H9 (cell line): ENCODE measurements around the gene GPR87. TPM values are rescaled to one million over a fixed set of nuclear protein-coding genes. Genes with fewer than 3 reads are reported as not detected.

Source experiments
- DNase-seq: peaks from one replicate; pipeline ENCODE4 v3.0.0-alpha.2; 2017
- H2AFZ ChIP-seq: one replicate; pipeline ENCODE4 v1.6.1; 2013; ENCODE audit warnings: mild to moderate bottlenecking, low read length, control low read depth, moderate library complexity
- H2AK5ac ChIP-seq: 2 replicates; pipeline ENCODE4 v1.6.1; 2013; ENCODE audit warnings: low read length, control low read depth, mixed read lengths; ENCODE audit not compliant: insufficient read length
- H2BK120ac ChIP-seq: one replicate; pipeline ENCODE4 v1.6.1; 2013; ENCODE audit warnings: low read depth, mild to moderate bottlenecking, low read length, control low read depth, inconsistent platforms; ENCODE audit not compliant: poor library complexity, severe bottlenecking
- H2BK12ac ChIP-seq: 2 replicates; pipeline ENCODE4 v1.6.1; 2013; ENCODE audit warnings: low read length, control low read depth, mixed read lengths, low read depth; ENCODE audit not compliant: insufficient read length
- H2BK15ac ChIP-seq: 2 replicates; pipeline ENCODE4 v1.6.1; 2013; ENCODE audit warnings: low read depth, low read length, control low read depth
- H2BK20ac ChIP-seq: one replicate; pipeline ENCODE4 v1.6.1; 2013; ENCODE audit warnings: low read depth, mild to moderate bottlenecking, low read length, control low read depth, inconsistent platforms; ENCODE audit not compliant: poor library complexity, severe bottlenecking
- H2BK5ac ChIP-seq: 2 replicates; pipeline ENCODE4 v1.6.1; 2013; ENCODE audit warnings: low read length, control low read depth, mixed read lengths; ENCODE audit not compliant: insufficient read length
- H3K14ac ChIP-seq: 2 replicates; pipeline ENCODE4 v1.6.1; 2013; ENCODE audit warnings: low read length, control low read depth; ENCODE audit not compliant: insufficient read depth
- H3K18ac ChIP-seq: 2 replicates; pipeline ENCODE4 v1.6.1; 2013; ENCODE audit warnings: low read depth, mild to moderate bottlenecking, mixed read lengths, low read length, control low read depth; ENCODE audit not compliant: insufficient read length
- H3K23ac ChIP-seq: 2 replicates; pipeline ENCODE4 v1.6.1; 2013; ENCODE audit warnings: low read length, control low read depth, mixed read lengths, low read depth; ENCODE audit not compliant: insufficient read length
- H3K23me2 ChIP-seq: 2 replicates; pipeline ENCODE4 v1.6.1; 2013; ENCODE audit warnings: low read depth, mild to moderate bottlenecking, mixed read lengths, low read length, control low read depth; ENCODE audit not compliant: insufficient read length, poor library complexity, severe bottlenecking
- H3K27ac ChIP-seq: 2 replicates; pipeline ENCODE4 v1.5.1; 2013; ENCODE audit warnings: low read length, control low read depth, mixed read lengths, low read depth; ENCODE audit not compliant: insufficient read length
- H3K27me3 ChIP-seq: 2 replicates; pipeline ENCODE4 v1.6.1; 2013; ENCODE audit warnings: low read length, control low read depth, inconsistent platforms; ENCODE audit not compliant: insufficient read depth
- H3K4ac ChIP-seq: 2 replicates; pipeline ENCODE4 v1.6.1; 2013; ENCODE audit warnings: low read depth, mild to moderate bottlenecking, control low read depth, inconsistent platforms, low read length, moderate library complexity
- H3K4me1 ChIP-seq: 2 replicates; pipeline ENCODE4 v1.6.1; 2013; ENCODE audit warnings: low read length, control low read depth, inconsistent platforms; ENCODE audit not compliant: insufficient read depth
- H3K4me2 ChIP-seq: 2 replicates; pipeline ENCODE4 v1.6.1; 2013; ENCODE audit warnings: low read length, control low read depth, mixed read lengths; ENCODE audit not compliant: insufficient read length, insufficient read depth
- H3K56ac ChIP-seq: 2 replicates; pipeline ENCODE4 v1.6.1; 2013; ENCODE audit warnings: low read depth, mild to moderate bottlenecking, mixed read lengths, low read length, control low read depth; ENCODE audit not compliant: insufficient read length
- H3K79me1 ChIP-seq: 2 replicates; pipeline ENCODE4 v1.6.1; 2013; ENCODE audit warnings: low read depth, mild to moderate bottlenecking, moderate library complexity, low read length, control low read depth, inconsistent platforms; ENCODE audit not compliant: insufficient read depth, poor library complexity, severe bottlenecking
- H3K79me2 ChIP-seq: 2 replicates; pipeline ENCODE4 v1.6.1; 2013; ENCODE audit warnings: low read length, control low read depth, inconsistent platforms; ENCODE audit not compliant: insufficient read depth
- H3K9ac ChIP-seq: 2 replicates; pipeline ENCODE4 v1.6.1; 2013; ENCODE audit warnings: low read length, control low read depth, mixed read lengths; ENCODE audit not compliant: insufficient read length; ENCODE audit errors: extremely low read depth
- H3K9me3 ChIP-seq: one replicate; pipeline ENCODE4 v1.6.1; 2013; ENCODE audit warnings: low read depth, low read length, inconsistent platforms; ENCODE audit not compliant: control insufficient read depth
- H3T11ph ChIP-seq: one replicate; pipeline ENCODE4 v1.6.1; 2013; ENCODE audit warnings: mild to moderate bottlenecking, low read length, control low read depth, inconsistent platforms
- H4K20me1 ChIP-seq: one replicate; pipeline ENCODE4 v1.6.1; 2013; ENCODE audit not compliant: control insufficient read depth, insufficient read length, insufficient read depth
- H4K5ac ChIP-seq: 2 replicates; pipeline ENCODE4 v1.6.1; 2013; ENCODE audit warnings: low read depth, mild to moderate bottlenecking, mixed read lengths, low read length, control low read depth; ENCODE audit not compliant: insufficient read length
- H4K8ac ChIP-seq: replicated peaks from 2 replicates; pipeline ENCODE4 v1.6.1; 2013; ENCODE audit warnings: low read length, control low read depth, mixed read lengths, low read depth; ENCODE audit not compliant: insufficient read length
- H4K91ac ChIP-seq: 2 replicates; pipeline ENCODE4 v1.6.1; 2013; ENCODE audit warnings: low read depth, mild to moderate bottlenecking, moderate library complexity, mixed read lengths, low read length, control low read depth; ENCODE audit not compliant: insufficient read length
- H3K27ac Mint-ChIP-seq, 3 experiments: 2 replicates in 2 of 3; 3 replicates in 1 of 3; pipeline ENCODE4 v1.8.0; 2020 to 2021; ENCODE audit warnings: mixed read lengths in 3 of 3, mild to moderate bottlenecking in 1 of 3, moderate library complexity in 1 of 3
- H3K27me3 Mint-ChIP-seq: 2 replicates; pipeline ENCODE4 v1.8.0; 2021; ENCODE audit warnings: low read depth, mild to moderate bottlenecking, moderate library complexity, mixed read lengths
- H3K36me3 Mint-ChIP-seq, 3 experiments: 2 replicates in 2 of 3; 3 replicates in 1 of 3; pipeline ENCODE4 v1.8.0; 2020 to 2021; ENCODE audit warnings: low read depth in 3 of 3, mixed read lengths in 3 of 3; ENCODE audit not compliant: insufficient read depth in 1 of 3
- H3K4me1 Mint-ChIP-seq, 2 experiments: 2 replicates each; pipeline ENCODE4 v1.8.0; 2020; ENCODE audit warnings: mixed read lengths in 2 of 2
- H3K4me3 Mint-ChIP-seq, 2 experiments: 2 replicates in 1 of 2; 3 replicates in 1 of 2; pipeline ENCODE4 v1.8.0; 2020 to 2021; ENCODE audit warnings: mild to moderate bottlenecking in 2 of 2, mixed read lengths in 2 of 2, moderate library complexity in 1 of 2
- H3K9me3 Mint-ChIP-seq, 2 experiments: 2 replicates in 1 of 2; 3 replicates in 1 of 2; pipeline ENCODE4 v1.8.0; 2020; ENCODE audit warnings: mild to moderate bottlenecking in 2 of 2, mixed read lengths in 2 of 2, moderate library complexity in 1 of 2
- CTCF ChIP-seq: fragments of 200-600 bp; sonication (generic); conservative IDR thresholded peaks from 3 replicates; pipeline ENCODE4 v1.8.0; 2021; ENCODE audit warnings: antibody characterized with exemption, mild to moderate bottlenecking
- WGBS: extraction: QIAGEN DNeasy Blood & Tissue Kit; methylation state at CpG from one replicate; pipeline ENCODE4 v1.1.7; 2013; ENCODE audit warnings: missing lambda C conversion rate, low lambda C conversion rate, mixed read lengths; ENCODE audit not compliant: insufficient read length; ENCODE audit errors: extremely low coverage; 5-methylcytosine and 5-hydroxymethylcytosine counted together
- total RNA-seq: library from RNA; stranded (reverse); gene quantifications from 2 replicates; pipeline ENCODE4 v1.2.1, GENCODE V29; 2021

GPR87 gene
- total RNA-seq, 1 experiment from 2014 or later, result 0.33 TPM

- Histone ChIP-seq H4K20me1 (no peaks in the 10 kb centered on the region), H2BK12ac (no peak overlapping the region), H3K4me2 (no peak overlapping the region), H2BK120ac (no peak overlapping the region), H3K27me3 (no peaks in the 10 kb centered on the region), H4K91ac (no peak overlapping the region), H3T11ph (no peak overlapping the region), H2BK15ac (no peak overlapping the region), H3K4ac (no peak overlapping the region), H3K18ac (no peak overlapping the region), H3K79me2 (no peaks in the 10 kb centered on the region), H3K27ac (no peak overlapping the region), H3K56ac (no peak overlapping the region), H4K8ac (no peak overlapping the region), H3K9ac (no peak overlapping the region), H3K9me3 (no peaks in the 10 kb centered on the region), H2AK5ac (no peak overlapping the region), H3K79me1 (no peaks in the 10 kb centered on the region), H2AFZ (no peak overlapping the region), H3K23ac (no peak overlapping the region), H3K14ac (no peak overlapping the region), H3K4me1 (no peaks in the 10 kb centered on the region), H3K23me2 (no peaks in the 10 kb centered on the region), H2BK5ac (no peak overlapping the region), H2BK20ac (no peak overlapping the region), H4K5ac (no peak overlapping the region)
- no peak for TF ChIP-seq CTCF
- WGBS, result no CpG with 5 or more reads among the region's 1 CpG
- Mint-ChIP-seq H3K27ac (no peak overlapping the region), H3K9me3 (no peaks in the 10 kb centered on the region), H3K27me3 (no peaks in the 10 kb centered on the region), H3K4me3 (no peak overlapping the region), H3K4me1 (no peaks in the 10 kb centered on the region), H3K36me3 (peaks cover 0 to 4% (median 3%) of the 10 kb centered on the region in 3 experiments; a peak in 3 of 7 replicates)
- DNase-seq, result no peak
These were observed 59.9 kb downstream of the GPR87 start for GRCh38 chr3:151256749-151257148.
